Endodermal cell (in vitro differentiated cells): ENCODE results near the gene ADGRL4. TPM values are rescaled to one million over a fixed set of nuclear protein-coding genes. Genes with fewer than 3 reads are reported as not detected.
A peak's percentile ranks its signal among the peaks of the same experiment; 100 is the strongest.

Experiments
- DNase-seq: peaks from one replicate; pipeline ENCODE4 v3.0.0-alpha.2; 2017
- H3K27ac ChIP-seq: 2 replicates; pipeline ENCODE4 v1.5.1; 2013; ENCODE audit warnings: mild to moderate bottlenecking, low read depth, low read length, moderate library complexity
- H3K27me3 ChIP-seq: 2 replicates; pipeline ENCODE4 v1.6.1; 2013; ENCODE audit warnings: mild to moderate bottlenecking, low read length, moderate library complexity; ENCODE audit not compliant: insufficient read depth, control insufficient read depth, poor library complexity, severe bottlenecking
- H3K36me3 ChIP-seq: 2 replicates; pipeline ENCODE4 v1.7.0; 2013; ENCODE audit warnings: mild to moderate bottlenecking, low read length, moderate library complexity; ENCODE audit not compliant: control insufficient read depth, insufficient read depth
- H3K4me1 ChIP-seq: one replicate; pipeline ENCODE4 v1.7.0; 2013; ENCODE audit warnings: low read length; ENCODE audit not compliant: control insufficient read depth, insufficient read depth
- H3K4me3 ChIP-seq: 2 replicates; pipeline ENCODE4 v1.5.1; 2013; ENCODE audit warnings: mild to moderate bottlenecking, low read length, moderate library complexity
- H3K9ac ChIP-seq: 2 replicates; pipeline ENCODE4 v1.6.1; 2013; ENCODE audit warnings: mild to moderate bottlenecking, low read length, moderate library complexity; ENCODE audit not compliant: poor library complexity, severe bottlenecking; ENCODE audit errors: extremely low read depth
- H3K9me3 ChIP-seq: 2 replicates; pipeline ENCODE4 v1.6.1; 2013; ENCODE audit warnings: mild to moderate bottlenecking, low read length, moderate library complexity; ENCODE audit not compliant: control insufficient read depth
- H3K27ac Mint-ChIP-seq: 2 replicates; pipeline ENCODE4 v1.8.0; 2020; ENCODE audit warnings: mixed read lengths
- H3K27me3 Mint-ChIP-seq: 2 replicates; pipeline ENCODE4 v1.8.0; 2021; ENCODE audit warnings: mild to moderate bottlenecking, mixed read lengths; ENCODE audit not compliant: insufficient read depth
- H3K36me3 Mint-ChIP-seq: 2 replicates; pipeline ENCODE4 v1.8.0; 2020; ENCODE audit warnings: low read depth, mixed read lengths
- H3K4me1 Mint-ChIP-seq: 2 replicates; pipeline ENCODE4 v1.8.0; 2020; ENCODE audit warnings: mixed read lengths
- H3K4me3 Mint-ChIP-seq: 2 replicates; pipeline ENCODE4 v1.8.0; 2020; ENCODE audit warnings: mild to moderate bottlenecking, moderate library complexity, mixed read lengths
- H3K9me3 Mint-ChIP-seq: 2 replicates; pipeline ENCODE4 v1.8.0; 2020; ENCODE audit warnings: mild to moderate bottlenecking, mixed read lengths
- CTCF ChIP-seq: fragments of 200-600 bp; sonication (generic); conservative IDR thresholded peaks from 2 replicates; pipeline ENCODE4 v1.5.0; 2021; ENCODE audit warnings: antibody characterized with exemption, mild to moderate bottlenecking
- WGBS, 2 experiments: methylation state at CpG; one replicate each; pipeline versions ENCODE4 v1.1.5 to v1.1.7; 2013; ENCODE audit warnings: missing lambda C conversion rate in 2 of 2, mixed read lengths in 1 of 2; ENCODE audit not compliant: insufficient coverage in 1 of 2, insufficient read length in 1 of 2; 5-methylcytosine and 5-hydroxymethylcytosine counted together
- total RNA-seq, 2 donors: library from RNA; stranded (reverse); fragmentation: NEBNext Ultra II Directional in 1 of 2; extraction: Animal tissue kit (Norgen Biotek cat#: 25700) in 1 of 2; gene quantifications; 2 replicates in 1 of 2; 3 replicates in 1 of 2; pipeline ENCODE4 v1.2.1, GENCODE V29; 2021

The ADGRL4 gene
- total RNA-seq, 2 donors from 2014 or later = 0.44 TPM

DNA sequence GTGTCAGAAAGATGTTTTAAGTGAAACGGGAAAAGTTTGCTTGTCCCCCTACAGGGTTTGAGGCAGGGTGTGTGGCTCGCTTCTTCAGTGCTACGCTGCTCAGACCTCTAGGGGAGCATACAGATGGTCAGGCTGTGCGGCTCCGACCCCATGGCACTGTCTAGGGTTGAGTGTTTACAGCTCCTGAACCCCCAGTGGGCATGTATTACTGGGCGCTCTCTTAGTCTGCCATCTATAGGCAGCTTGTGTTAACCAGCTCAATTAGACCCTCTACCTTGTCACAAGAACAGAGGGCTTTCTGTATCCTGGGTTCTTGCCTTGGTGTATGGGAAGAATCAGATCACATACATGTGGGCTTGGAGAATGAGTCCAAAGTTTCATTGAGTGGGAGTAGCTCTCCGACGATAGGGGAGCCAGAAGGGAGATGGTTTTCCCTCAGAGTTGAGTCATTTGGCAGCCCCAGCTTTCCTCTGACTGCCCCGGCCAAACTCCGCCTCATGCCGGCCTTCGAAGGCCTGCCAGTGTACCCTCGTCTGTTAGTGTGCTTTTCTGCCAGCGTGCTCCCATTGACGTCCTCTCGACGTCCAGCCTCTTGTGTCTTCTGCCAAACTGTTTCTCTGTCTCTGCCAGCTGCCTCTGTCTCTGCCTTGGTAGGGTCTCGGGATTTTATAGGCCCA lies 38.6 kb upstream of the ADGRL4 start:
- Mint-ChIP-seq H3K36me3 (no peaks in the 10 kb centered on the region), H3K9me3 (no peaks in the 10 kb centered on the region), H3K27ac (no peak overlapping the region), H3K27me3 (no peaks in the 10 kb centered on the region), H3K4me3 (no peak overlapping the region), H3K4me1 (no peaks in the 10 kb centered on the region)
- 89 to 97% methylated on average over 7 to 18 of the region's 18 CpGs for WGBS, 2 experiments
- Histone ChIP-seq H3K27ac (no peak overlapping the region), H3K36me3 (no peaks in the 10 kb centered on the region), H3K4me1 (no peaks in the 10 kb centered on the region), H3K9me3 (no peaks in the 10 kb centered on the region), H3K9ac (no peak overlapping the region), H3K27me3 (no peaks in the 10 kb centered on the region), H3K4me3 (no peak overlapping the region)
- peak; percentile 64 for DNase-seq
- peak; percentile 63 for TF ChIP-seq CTCF

DNA sequence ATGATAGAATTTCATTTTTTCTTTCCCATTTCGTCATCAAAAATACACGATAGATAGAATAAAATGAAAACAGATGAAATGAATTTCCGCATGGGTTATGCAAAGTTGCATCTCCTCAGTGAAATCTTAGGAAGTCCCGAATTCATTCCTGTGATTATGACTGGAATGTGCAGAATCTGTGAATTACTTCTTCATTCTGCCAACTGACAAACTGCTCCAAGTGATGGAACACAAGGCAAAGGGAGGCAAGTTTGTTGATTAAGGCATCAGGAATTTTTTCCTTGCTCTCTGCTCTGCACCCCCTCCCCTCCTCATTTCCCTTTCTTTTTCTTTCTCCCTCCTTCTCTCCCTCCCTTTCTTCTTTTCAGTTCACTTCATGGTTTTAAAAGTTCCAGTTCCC lies 37.0 kb upstream of the ADGRL4 start:
- TF ChIP-seq CTCF = no peak
- H3K27me3 Mint-ChIP-seq = no peaks in the 10 kb centered on the region
- Histone ChIP-seq H3K9me3 (no peaks in the 10 kb centered on the region), H3K27me3 (no peaks in the 10 kb centered on the region), H3K27ac (no peak overlapping the region), H3K4me3 (no peak overlapping the region), H3K36me3 (no peaks in the 10 kb centered on the region), H3K9ac (no peak overlapping the region), H3K4me1 (no peaks in the 10 kb centered on the region)
- no peak for DNase-seq
- H3K36me3 Mint-ChIP-seq = no peaks in the 10 kb centered on the region
- H3K9me3 Mint-ChIP-seq = peaks cover 4% of the 10 kb centered on the region
- no peaks in the 10 kb centered on the region for H3K4me1 Mint-ChIP-seq
- 90 to 94% methylated on average over 2 to 3 of the region's 4 CpGs for WGBS, 2 experiments
- no peak overlapping the region for H3K4me3 Mint-ChIP-seq
- H3K27ac Mint-ChIP-seq = no peak overlapping the region

DNA sequence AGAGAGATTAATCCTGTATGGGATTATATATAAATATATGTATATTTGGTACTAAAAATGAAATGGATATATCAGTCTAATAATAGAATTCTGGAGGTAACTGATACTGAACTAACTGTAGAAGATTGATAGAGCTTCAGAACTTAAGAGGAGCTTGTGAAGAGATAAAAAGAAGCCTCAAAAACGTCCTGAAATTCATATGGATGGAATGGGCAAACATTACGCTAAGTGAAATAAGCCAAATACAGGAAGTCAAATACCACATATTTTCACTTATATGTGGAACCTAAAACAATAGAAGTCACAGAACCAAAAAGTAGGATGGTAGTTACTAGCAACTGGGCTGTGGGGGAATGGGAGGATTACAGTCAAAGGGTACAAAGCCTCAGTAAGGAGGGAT lies 36.0 kb upstream of the ADGRL4 start:
- 60 to 86% methylated on average over 1 to 2 of the region's 2 CpGs for WGBS, 2 experiments
- H3K27ac ChIP-seq = no peak overlapping the region
- H3K9ac ChIP-seq = no peak overlapping the region
- Mint-ChIP-seq H3K4me3 (no peak overlapping the region), H3K4me1 (no peaks in the 10 kb centered on the region), H3K27me3 (no peaks in the 10 kb centered on the region), H3K27ac (no peak overlapping the region), H3K36me3 (no peaks in the 10 kb centered on the region), H3K9me3 (peaks cover 13% of the 10 kb centered on the region)
- H3K9me3 ChIP-seq = no peaks in the 10 kb centered on the region
- no peaks in the 10 kb centered on the region for H3K36me3 ChIP-seq
- no peaks in the 10 kb centered on the region for H3K4me1 ChIP-seq
- no peaks in the 10 kb centered on the region for H3K27me3 ChIP-seq
- no peak for TF ChIP-seq CTCF
- no peak for DNase-seq
- H3K4me3 ChIP-seq = no peak overlapping the region
